ENCODE data around the gene CPZ. TPM values are rescaled to one million over a fixed set of nuclear protein-coding genes. Genes with fewer than 3 reads are reported as not detected.

CPZ gene
- total and polyA plus RNA-seq, 2 experiments from 2014 or later = 24.6 to 37.3 TPM

DNA sequence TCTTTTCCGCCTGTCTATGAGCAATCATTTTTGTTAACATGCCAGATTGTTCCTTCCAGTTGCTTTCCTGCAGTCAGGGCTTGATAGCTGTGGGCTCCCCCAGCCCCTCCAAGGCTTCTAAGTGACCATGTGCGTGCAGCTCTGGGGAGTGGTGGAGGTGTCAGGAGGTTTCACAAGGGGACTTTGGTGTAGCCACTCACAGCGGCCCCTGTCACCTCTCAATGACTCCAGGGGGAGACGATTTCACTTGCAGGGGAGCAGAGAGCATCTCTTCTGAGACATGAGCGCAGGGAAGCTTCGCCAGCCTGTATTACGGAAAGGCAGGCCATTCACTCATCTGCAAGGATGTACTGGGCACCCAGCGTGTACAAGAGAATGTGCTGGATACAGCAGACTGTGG is 15.5 kb upstream of the CPZ start (continued):
- TF ChIP-seq ETS1 (IDR thresholded peaks at IDR 0.05) = no peak

DNA sequence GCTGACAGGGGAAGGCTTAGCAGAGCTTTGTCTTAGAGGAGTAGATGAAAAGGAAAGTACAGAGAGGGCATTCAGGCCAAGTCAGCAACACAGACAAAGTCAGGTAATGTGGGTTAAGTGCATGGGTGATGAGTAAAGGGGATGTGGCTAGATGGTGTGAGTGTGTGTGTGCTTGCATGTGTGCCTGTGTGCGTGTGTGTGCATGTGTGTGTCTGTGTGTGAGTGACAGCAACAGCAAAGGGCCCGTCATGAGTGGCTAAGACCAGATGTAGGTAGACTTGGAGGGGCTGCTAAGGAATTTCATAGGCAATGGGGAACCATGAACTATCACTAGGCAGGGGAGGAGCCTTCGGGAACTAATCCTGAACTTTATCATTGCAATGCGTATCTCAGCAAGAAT is 14.6 kb upstream of the CPZ start:
- no peak overlapping the region for H3K4me3 Mint-ChIP-seq
- H3K27me3 Mint-ChIP-seq (ENCODE audit: insufficient read depth, low read depth, poor library complexity) = peaks cover 34% of the 10 kb centered on the region
- DNase-seq (ENCODE audit: low spot score) (no peak), ATAC-seq (no peak)
- TF ChIP-seq STAT1 (IDR thresholded peaks at IDR 0.05; ENCODE audit: unreplicated experiment) (no peak), REST (IDR thresholded peaks at IDR 0.05; ENCODE audit: unreplicated experiment) (no peak), NANOG (IDR thresholded peaks at IDR 0.05; ENCODE audit: borderline replicate concordance) (no peak), ZNF114 (CRISPR knock-in tag; IDR thresholded peaks at IDR 0.05) (no peak), EZH2 (IDR thresholded peaks at IDR 0.05; ENCODE audit: low read depth, unreplicated experiment) (no peak), POLR2AphosphoS5 (IDR thresholded peaks at IDR 0.05; ENCODE audit: low read depth) (no peak), JUNB (IDR thresholded peaks at IDR 0.05; ENCODE audit: unreplicated experiment) (no peak)
- TF ChIP-seq, protein P1, sequence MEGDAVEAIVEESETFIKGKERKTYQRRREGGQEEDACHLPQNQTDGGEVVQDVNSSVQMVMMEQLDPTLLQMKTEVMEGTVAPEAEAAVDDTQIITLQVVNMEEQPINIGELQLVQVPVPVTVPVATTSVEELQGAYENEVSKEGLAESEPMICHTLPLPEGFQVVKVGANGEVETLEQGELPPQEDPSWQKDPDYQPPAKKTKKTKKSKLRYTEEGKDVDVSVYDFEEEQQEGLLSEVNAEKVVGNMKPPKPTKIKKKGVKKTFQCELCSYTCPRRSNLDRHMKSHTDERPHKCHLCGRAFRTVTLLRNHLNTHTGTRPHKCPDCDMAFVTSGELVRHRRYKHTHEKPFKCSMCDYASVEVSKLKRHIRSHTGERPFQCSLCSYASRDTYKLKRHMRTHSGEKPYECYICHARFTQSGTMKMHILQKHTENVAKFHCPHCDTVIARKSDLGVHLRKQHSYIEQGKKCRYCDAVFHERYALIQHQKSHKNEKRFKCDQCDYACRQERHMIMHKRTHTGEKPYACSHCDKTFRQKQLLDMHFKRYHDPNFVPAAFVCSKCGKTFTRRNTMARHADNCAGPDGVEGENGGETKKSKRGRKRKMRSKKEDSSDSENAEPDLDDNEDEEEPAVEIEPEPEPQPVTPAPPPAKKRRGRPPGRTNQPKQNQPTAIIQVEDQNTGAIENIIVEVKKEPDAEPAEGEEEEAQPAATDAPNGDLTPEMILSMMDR (conservative IDR thresholded peaks at IDR 0.05; ENCODE audit: low read depth in 2 of 2) = no peak
- no peak overlapping the region for H3K4me2 ChIP-seq
- no peak overlapping the region for H3K4me3 ChIP-seq
- H3K36me3 Mint-ChIP-seq (ENCODE audit: low read depth) = no peaks in the 10 kb centered on the region
- H4K20me1 ChIP-seq (replicated peaks; ENCODE audit: insufficient read depth) = no peaks in the 10 kb centered on the region
- no peaks in the 10 kb centered on the region for H3K79me2 ChIP-seq (replicated peaks; ENCODE audit: insufficient read depth)
- H3K4me1 ChIP-seq (ENCODE audit: insufficient read depth) = peaks cover 16% of the 10 kb centered on the region; the same call in 1 of the 2 replicates
- no peak overlapping the region for H3K27ac Mint-ChIP-seq
- H3K36me3 ChIP-seq (ENCODE audit: insufficient read depth) = no peaks in the 10 kb centered on the region
- H3K27ac ChIP-seq (ENCODE audit: low read depth) = no peak overlapping the region
- H3K9me3 Mint-ChIP-seq = no peaks in the 10 kb centered on the region
- 0 out of 2 replicates have a peak, but pooled peaks cover 2% of the 10 kb centered on the region for H3F3A ChIP-seq (replicated peaks; ENCODE audit: low read depth)
- H3K27me3 ChIP-seq (ENCODE audit: insufficient read depth) = peaks cover 13% of the 10 kb centered on the region
- no peak overlapping the region for H2AFZ ChIP-seq
- H3K4me1 Mint-ChIP-seq = peaks cover 27% of the 10 kb centered on the region
- no peaks in the 10 kb centered on the region for H3K9me2 ChIP-seq (ENCODE audit: insufficient read depth)

Measured in GM23338 (cell line).